ENCODE results near the gene PLS3. TPM values are rescaled to one million over a fixed set of nuclear protein-coding genes. Genes with fewer than 3 reads are reported as not detected.

The PLS3 gene
- total RNA-seq, 2 donors from 2014 or later: 34.8 to 47.5 TPM

DNA sequence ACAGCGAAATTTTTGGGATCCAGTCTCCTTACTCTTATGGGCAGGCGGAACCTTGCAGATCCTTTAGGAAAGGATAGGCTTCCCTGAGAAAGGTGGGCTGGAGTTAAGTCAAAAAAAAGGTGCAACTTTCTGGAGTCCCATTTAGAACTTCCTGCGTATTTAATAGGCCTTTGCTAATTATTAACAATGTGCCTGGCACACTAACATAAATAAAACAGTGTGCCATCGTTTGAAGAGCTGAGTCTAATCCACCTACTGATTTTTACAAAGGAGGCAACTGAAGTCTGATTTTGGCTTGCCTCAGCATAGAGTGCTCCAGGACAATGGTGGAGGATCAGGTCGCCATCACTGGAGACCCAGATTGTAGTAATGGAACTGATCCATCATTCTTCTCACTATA, 15.7 kb downstream of the PLS3 start:
- 63% methylated on average over 5 of the region's 5 CpGs for WGBS, 2 donors
- Histone ChIP-seq H3K4me1 (no peaks in the 10 kb centered on the region), H3K4me3 (no peak overlapping the region), H3K27me3 (no peaks in the 10 kb centered on the region), H3K9me3 (no peaks in the 10 kb centered on the region), H3K36me3 (replicated peaks in 1 of 2; ENCODE audit: insufficient read depth in 1 of 2, low read depth in 2 of 2) (no peaks in the 10 kb centered on the region), H3K27ac (no peak overlapping the region)
- DNase-seq (no peak), ATAC-seq (no peak)
- no peak for TF ChIP-seq POLR2A (IDR thresholded peaks at IDR 0.05)
- TF ChIP-seq, protein P1, sequence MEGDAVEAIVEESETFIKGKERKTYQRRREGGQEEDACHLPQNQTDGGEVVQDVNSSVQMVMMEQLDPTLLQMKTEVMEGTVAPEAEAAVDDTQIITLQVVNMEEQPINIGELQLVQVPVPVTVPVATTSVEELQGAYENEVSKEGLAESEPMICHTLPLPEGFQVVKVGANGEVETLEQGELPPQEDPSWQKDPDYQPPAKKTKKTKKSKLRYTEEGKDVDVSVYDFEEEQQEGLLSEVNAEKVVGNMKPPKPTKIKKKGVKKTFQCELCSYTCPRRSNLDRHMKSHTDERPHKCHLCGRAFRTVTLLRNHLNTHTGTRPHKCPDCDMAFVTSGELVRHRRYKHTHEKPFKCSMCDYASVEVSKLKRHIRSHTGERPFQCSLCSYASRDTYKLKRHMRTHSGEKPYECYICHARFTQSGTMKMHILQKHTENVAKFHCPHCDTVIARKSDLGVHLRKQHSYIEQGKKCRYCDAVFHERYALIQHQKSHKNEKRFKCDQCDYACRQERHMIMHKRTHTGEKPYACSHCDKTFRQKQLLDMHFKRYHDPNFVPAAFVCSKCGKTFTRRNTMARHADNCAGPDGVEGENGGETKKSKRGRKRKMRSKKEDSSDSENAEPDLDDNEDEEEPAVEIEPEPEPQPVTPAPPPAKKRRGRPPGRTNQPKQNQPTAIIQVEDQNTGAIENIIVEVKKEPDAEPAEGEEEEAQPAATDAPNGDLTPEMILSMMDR (IDR thresholded peaks at IDR 0.05): no peak
- intact Hi-C loops (cut with DNase I): no loop called here

DNA sequence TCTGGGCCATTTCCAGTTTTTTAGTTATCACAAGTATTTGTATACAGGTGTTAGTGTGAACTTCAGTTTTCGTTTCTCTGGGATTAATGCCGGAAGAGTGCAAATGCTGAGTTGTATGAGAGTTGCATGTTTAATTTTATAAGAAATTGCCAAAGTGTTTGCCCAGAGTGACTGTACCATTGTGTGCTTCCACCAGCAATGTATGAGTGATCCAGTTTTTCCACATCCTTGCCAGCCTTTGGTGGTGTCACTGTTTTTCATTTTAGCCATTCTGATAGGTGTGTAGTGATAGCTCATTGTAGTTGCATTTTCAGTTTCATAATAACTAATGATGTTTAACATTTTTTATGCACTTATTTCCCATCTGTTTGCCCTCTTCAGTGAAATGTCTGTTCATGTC, 18.4 kb downstream of the PLS3 start:
- no peak overlapping the region for H3K27ac ChIP-seq
- 74 to 78% methylated on average over 2 of the region's 2 CpGs for WGBS, 2 donors
- no peak for ATAC-seq

DNA sequence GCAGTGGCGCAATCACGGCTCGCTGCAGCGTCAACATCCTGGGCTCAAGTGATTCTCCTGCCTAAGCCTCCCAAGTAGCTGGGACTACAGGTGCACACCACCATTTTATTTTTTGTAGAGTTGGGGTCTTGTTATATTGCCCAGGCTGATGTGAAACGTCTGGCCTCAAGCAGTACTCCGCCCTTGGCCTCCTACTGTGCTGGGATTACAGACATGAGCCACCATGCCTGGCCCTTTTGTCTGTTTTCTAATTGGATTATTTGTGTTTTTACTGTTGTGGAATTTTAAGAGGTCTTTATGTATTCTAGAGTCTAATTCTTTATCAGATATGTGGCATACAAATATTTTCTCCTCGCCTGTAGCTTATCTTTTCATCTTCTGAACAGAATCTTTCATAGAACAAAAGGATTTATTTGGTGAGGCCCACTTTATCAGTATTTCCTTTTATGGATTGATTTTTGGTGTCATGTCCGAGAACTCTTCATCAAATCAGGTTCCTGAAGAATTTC, 18.9 kb downstream of the PLS3 start:
- no peaks in the 10 kb centered on the region for H3K9me3 ChIP-seq
- ATAC-seq (no peak), DNase-seq (no peak)
- no peaks in the 10 kb centered on the region for H3K27me3 ChIP-seq
- H3K4me3 ChIP-seq: no peak overlapping the region
- H3K27ac ChIP-seq: no peak overlapping the region
- TF ChIP-seq POLR2A (IDR thresholded peaks at IDR 0.05): no peak
- TF ChIP-seq, protein P1 (IDR thresholded peaks at IDR 0.05): no peak
- no peaks in the 10 kb centered on the region for H3K36me3 ChIP-seq (replicated peaks in 1 of 2; ENCODE audit: insufficient read depth in 1 of 2, low read depth in 2 of 2)
- intact Hi-C loops (cut with DNase I): no loop called here
- peaks cover 8% of the 10 kb centered on the region for H3K4me1 ChIP-seq
- 85 to 90% methylated on average over 8 of the region's 8 CpGs for WGBS, 2 donors

More for the DNA sequence above, 18.4 kb downstream of the PLS3 start:
- intact Hi-C loops (cut with DNase I): no loop called here
- no peak for DNase-seq
- Histone ChIP-seq H3K4me3 (no peak overlapping the region), H3K4me1 (peaks cover 7% of the 10 kb centered on the region), H3K27me3 (no peaks in the 10 kb centered on the region), H3K36me3 (replicated peaks in 1 of 2; ENCODE audit: insufficient read depth in 1 of 2, low read depth in 2 of 2) (no peaks in the 10 kb centered on the region), H3K9me3 (no peaks in the 10 kb centered on the region)
- TF ChIP-seq, protein P1 (IDR thresholded peaks at IDR 0.05): no peak
- no peak for TF ChIP-seq POLR2A (IDR thresholded peaks at IDR 0.05)

DNA sequence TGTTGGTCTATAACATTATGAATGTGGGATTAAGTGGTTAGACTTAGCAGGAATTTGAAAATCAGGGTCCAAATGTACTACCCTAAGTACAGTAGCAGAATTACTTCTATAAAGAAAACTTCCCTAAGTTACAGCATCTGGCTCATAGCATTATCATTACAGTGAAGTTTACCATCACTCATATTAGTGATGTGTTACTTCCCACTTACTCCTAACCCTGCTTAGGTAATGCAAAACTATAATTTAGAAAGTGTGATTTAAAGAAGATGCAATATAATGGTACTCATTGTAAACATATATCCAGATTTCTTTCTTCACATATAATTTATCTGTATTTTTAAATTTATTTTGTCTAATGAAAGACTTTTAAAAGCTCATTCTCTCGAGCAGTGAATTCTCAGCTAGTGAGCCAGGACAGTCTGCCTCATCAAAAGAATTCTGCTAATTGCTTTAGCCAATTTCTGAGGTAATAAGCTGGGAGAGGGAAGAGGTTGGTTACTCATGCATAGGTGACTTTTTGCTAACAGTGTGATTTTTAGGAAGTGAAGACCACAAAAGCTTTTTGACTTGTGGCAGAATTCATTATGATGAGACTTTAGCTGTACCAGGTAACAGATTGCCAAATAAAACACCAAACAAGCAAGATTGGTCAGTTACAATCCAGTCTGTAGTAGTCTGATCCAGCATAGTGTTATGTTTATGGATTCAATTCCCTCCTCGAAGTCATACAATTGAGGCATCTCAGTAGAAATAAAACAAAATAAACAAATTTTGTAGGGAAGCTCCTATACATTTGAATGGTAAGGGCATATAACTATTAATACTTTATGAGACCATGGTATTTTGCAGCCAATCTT, 21.0 kb downstream of the PLS3 start:
- peak overlapping the region in 1 of 4 donors; percentile 28 for H3K27ac ChIP-seq
- no peaks in the 10 kb centered on the region for H3K27me3 ChIP-seq
- 60 to 66% methylated on average over 2 of the region's 2 CpGs for whole genome bisulfite sequencing, 2 donors
- DNase-seq: no peak
- no peaks in the 10 kb centered on the region for H3K36me3 ChIP-seq (replicated peaks in 1 of 2; ENCODE audit: insufficient read depth in 1 of 2, low read depth in 2 of 2)
- no peaks in the 10 kb centered on the region for H3K9me3 ChIP-seq
- peaks cover 8% of the 10 kb centered on the region for H3K4me1 ChIP-seq
- intact Hi-C loops (cut with DNase I): no loop called here
- TF ChIP-seq, protein P1 (IDR thresholded peaks at IDR 0.05): no peak
- no peak for TF ChIP-seq POLR2A (IDR thresholded peaks at IDR 0.05)
- no peak overlapping the region for H3K4me3 ChIP-seq
- no peak for ATAC-seq
